Osteocyte (in vitro differentiated cells): Measurements from ENCODE around the gene BTD. TPM values are rescaled to one million over a fixed set of nuclear protein-coding genes. Genes with fewer than 3 reads are reported as not detected.
A peak's percentile ranks its signal among the peaks of the same experiment; 100 is the strongest.

ENCODE experiments used
- DNase-seq: peaks from one replicate; pipeline ENCODE4 v3.0.0; 2021; ENCODE audit warnings: mixed read lengths; ENCODE audit not compliant: unreplicated experiment; ENCODE audit errors: extremely low spot score
- H3K27ac Mint-ChIP-seq: one replicate; pipeline ENCODE4 v1.8.0; 2021; ENCODE audit warnings: mild to moderate bottlenecking, mixed read lengths; ENCODE audit not compliant: unreplicated experiment
- H3K27me3 Mint-ChIP-seq: one replicate; pipeline ENCODE4 v1.8.0; 2021; ENCODE audit warnings: mixed read lengths; ENCODE audit not compliant: unreplicated experiment
- H3K36me3 Mint-ChIP-seq: one replicate; pipeline ENCODE4 v1.8.0; 2021; ENCODE audit warnings: mixed read lengths; ENCODE audit not compliant: unreplicated experiment
- H3K4me1 Mint-ChIP-seq: one replicate; pipeline ENCODE4 v1.8.0; 2021; ENCODE audit warnings: mixed read lengths; ENCODE audit not compliant: unreplicated experiment
- H3K4me3 Mint-ChIP-seq: one replicate; pipeline ENCODE4 v1.8.0; 2021; ENCODE audit warnings: mild to moderate bottlenecking, moderate library complexity, mixed read lengths; ENCODE audit not compliant: unreplicated experiment
- H3K9me3 Mint-ChIP-seq: one replicate; pipeline ENCODE4 v1.8.0; 2021; ENCODE audit warnings: mixed read lengths; ENCODE audit not compliant: unreplicated experiment
- total RNA-seq: library from RNA; stranded (reverse); gene quantifications from 2 replicates; pipeline ENCODE4 v1.2.1, GENCODE V29; 2021
- TF ChIP-seq, protein P1 (sequence below): fragments of 200-600 bp; sonication (generic); IDR thresholded peaks from 2 replicates; pipeline ENCODE4 v1.5.0; 2021; ENCODE audit warnings: antibody characterized with exemption, mild to moderate bottlenecking, moderate library complexity

The BTD gene
- total RNA-seq, 1 donor from 2014 or later: 28.9 TPM

DNA sequence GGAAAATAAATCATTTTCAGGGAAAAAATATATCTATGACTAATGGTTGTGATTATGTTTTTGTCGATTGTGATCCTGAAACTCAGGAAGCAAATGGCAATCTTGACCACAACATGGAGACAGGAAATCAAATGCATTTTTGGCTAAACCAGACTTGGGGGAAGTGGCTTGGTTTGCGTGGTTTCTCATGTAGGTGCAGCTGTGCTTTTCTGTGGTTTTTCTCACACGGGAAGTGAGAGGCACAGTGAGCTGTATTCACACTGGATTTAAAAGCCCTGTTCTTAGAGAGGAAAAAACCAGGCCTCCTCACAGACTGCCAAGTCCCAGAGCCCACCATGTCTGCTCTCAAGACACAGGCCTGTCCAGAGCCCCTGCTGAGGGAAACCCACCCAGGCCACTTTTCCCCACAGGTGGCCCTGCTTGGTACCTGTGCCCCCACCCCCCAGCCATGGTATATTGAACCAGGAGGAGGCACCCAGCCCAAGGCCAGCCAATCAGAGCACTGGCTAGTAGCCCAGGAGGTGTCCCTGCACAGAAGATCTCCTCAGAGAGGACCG is 46.1 kb downstream of the BTD start:
- Mint-ChIP-seq H3K4me1 (peaks cover 53% of the 10 kb centered on the region), H3K36me3 (peaks cover 1% of the 10 kb centered on the region), H3K9me3 (peaks cover 4% of the 10 kb centered on the region), H3K27me3 (no peaks in the 10 kb centered on the region), H3K4me3 (no peak overlapping the region), H3K27ac (peak overlapping the region; percentile 97)
- TF ChIP-seq, protein P1, sequence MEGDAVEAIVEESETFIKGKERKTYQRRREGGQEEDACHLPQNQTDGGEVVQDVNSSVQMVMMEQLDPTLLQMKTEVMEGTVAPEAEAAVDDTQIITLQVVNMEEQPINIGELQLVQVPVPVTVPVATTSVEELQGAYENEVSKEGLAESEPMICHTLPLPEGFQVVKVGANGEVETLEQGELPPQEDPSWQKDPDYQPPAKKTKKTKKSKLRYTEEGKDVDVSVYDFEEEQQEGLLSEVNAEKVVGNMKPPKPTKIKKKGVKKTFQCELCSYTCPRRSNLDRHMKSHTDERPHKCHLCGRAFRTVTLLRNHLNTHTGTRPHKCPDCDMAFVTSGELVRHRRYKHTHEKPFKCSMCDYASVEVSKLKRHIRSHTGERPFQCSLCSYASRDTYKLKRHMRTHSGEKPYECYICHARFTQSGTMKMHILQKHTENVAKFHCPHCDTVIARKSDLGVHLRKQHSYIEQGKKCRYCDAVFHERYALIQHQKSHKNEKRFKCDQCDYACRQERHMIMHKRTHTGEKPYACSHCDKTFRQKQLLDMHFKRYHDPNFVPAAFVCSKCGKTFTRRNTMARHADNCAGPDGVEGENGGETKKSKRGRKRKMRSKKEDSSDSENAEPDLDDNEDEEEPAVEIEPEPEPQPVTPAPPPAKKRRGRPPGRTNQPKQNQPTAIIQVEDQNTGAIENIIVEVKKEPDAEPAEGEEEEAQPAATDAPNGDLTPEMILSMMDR: no peak
- no peak for DNase-seq

DNA sequence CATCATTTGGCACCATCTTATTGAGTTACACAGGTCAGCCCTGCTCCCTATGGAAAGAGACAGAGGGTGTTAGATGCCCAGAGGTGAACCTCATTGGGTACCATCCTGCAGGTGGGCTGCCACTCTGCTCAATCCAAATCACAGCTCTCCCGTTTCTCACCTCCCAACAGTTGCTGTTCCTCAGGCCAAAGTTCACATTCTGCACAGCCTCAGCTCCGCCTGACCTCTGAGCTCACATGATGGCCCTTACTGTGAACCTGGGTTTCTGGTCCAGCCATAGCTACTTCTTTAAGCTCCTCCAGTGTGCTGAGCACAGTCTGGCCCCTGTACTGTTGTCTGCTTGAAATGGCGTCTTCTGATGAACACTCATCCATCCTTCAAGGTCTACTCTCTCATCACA is 47.8 kb downstream of the BTD start:
- TF ChIP-seq, protein P1: no peak
- DNase-seq: no peak
- no peaks in the 10 kb centered on the region for H3K27me3 Mint-ChIP-seq
- peak overlapping the region; percentile 82 for H3K27ac Mint-ChIP-seq
- H3K36me3 Mint-ChIP-seq: peaks cover 2% of the 10 kb centered on the region
- peaks cover 4% of the 10 kb centered on the region for H3K9me3 Mint-ChIP-seq
- H3K4me1 Mint-ChIP-seq: peaks cover 63% of the 10 kb centered on the region
- H3K4me3 Mint-ChIP-seq: no peak overlapping the region

DNA sequence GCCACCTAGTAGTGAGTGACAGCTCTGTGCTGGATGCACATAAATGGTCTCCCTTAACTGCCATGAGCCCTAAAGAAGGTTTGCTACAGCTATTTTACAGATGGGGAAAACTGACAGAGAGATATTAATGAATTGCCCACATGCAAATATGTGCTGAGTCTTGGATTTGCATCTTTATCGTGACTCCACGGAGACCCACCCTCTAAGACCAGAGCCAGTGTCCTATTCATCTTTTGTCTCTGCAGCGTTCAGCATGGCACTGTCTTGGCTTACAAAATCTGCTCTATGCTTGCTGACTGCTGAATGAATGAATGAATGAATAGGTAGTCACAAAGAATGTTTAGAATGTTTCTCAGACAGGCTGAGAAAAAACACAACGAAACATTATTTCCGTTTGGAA is 48.3 kb downstream of the BTD start:
- peaks cover 2% of the 10 kb centered on the region for H3K36me3 Mint-ChIP-seq
- no peaks in the 10 kb centered on the region for H3K27me3 Mint-ChIP-seq
- TF ChIP-seq, protein P1: no peak
- H3K9me3 Mint-ChIP-seq: peaks cover 4% of the 10 kb centered on the region
- no peak overlapping the region for H3K4me3 Mint-ChIP-seq
- DNase-seq: no peak
- H3K4me1 Mint-ChIP-seq: peaks cover 63% of the 10 kb centered on the region
- H3K27ac Mint-ChIP-seq: peak overlapping the region; percentile 82

DNA sequence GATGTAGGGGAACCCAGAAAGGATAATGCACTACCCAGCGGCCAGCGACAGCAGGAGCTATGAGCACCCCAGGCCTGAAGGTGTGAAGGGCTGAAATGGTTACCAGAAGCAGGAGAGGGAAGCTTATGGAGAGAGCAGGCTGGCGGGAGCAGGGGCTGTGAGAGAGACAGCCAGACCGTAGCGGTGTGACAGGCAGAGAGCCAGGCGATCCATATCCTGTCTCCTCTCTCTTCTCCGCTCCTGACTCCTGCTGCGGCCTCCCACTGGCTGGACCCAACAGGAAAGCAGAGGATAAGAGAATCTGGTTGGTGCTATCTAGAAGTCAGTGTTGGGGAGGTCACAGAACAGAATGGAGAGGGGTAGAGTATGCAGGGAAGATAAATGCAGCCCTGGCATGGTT is 49.9 kb downstream of the BTD start:
- TF ChIP-seq, protein P1: no peak
- H3K4me1 Mint-ChIP-seq: peaks cover 49% of the 10 kb centered on the region
- H3K27me3 Mint-ChIP-seq: no peaks in the 10 kb centered on the region
- peaks cover 5% of the 10 kb centered on the region for H3K36me3 Mint-ChIP-seq
- H3K27ac Mint-ChIP-seq: no peak overlapping the region
- no peak for DNase-seq
- no peak overlapping the region for H3K4me3 Mint-ChIP-seq
- H3K9me3 Mint-ChIP-seq: peaks cover 8% of the 10 kb centered on the region

DNA sequence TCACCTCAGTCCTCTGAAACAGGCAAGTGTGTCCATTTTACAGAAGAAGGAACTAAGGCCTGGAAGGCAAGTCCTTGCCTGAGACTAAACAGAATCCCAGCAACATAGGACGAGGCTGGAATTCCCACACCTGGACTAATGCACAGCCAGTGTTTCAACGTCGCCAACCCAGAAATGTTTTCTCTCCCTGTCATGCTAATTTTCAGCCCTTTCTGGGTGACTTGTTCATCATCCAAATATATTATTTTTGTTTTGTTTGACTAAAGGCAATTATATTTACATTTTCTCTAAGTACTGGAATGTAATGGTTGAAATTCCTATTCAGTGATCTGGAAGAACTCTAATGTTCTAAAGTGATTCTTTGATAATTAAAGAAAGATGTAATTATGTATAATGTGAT is 51.8 kb downstream of the BTD start:
- H3K27me3 Mint-ChIP-seq: no peaks in the 10 kb centered on the region
- H3K4me3 Mint-ChIP-seq: no peak overlapping the region
- no peak for DNase-seq
- H3K4me1 Mint-ChIP-seq: peaks cover 30% of the 10 kb centered on the region
- H3K36me3 Mint-ChIP-seq: peaks cover 5% of the 10 kb centered on the region
- no peak overlapping the region for H3K27ac Mint-ChIP-seq
- peaks cover 8% of the 10 kb centered on the region for H3K9me3 Mint-ChIP-seq
- TF ChIP-seq, protein P1: no peak
